ENCODE measurements around the gene LIMD2.

- no peak for TF ChIP-seq EZH2phosphoT487 (IDR thresholded peaks at IDR 0.05; ENCODE audit: borderline replicate concordance, low read length)
- TF ChIP-seq EZH2 (IDR thresholded peaks at IDR 0.05; ENCODE audit: low read length, unreplicated experiment) = no peak
- TF ChIP-seq CTCF (conservative IDR thresholded peaks at IDR 0.05; ENCODE audit: low read depth, low read length) = no peak
Measured at GRCh38 chr17:63685578-63685977, 14.3 kb downstream of the LIMD2 start.

Data from PC-3 (cell line).